Heart right ventricle (tissue), 16 donors: ENCODE results near the gene MGAT2. TPM values are rescaled to one million over a fixed set of nuclear protein-coding genes. Genes with fewer than 3 reads are reported as not detected.

ENCODE experiments used
- ATAC-seq, 8 donors: fragments of 200-7000 bp; cut with Tn5 transposase; one replicate each; pipeline ENCODE4 v1.9.1; 2020; ENCODE audit warnings: mild to moderate bottlenecking in 8 of 8, moderate library complexity in 8 of 8, moderate number of reproducible peaks in 1 of 8
- DNase-seq, 2 donors: peaks; one replicate each; pipeline ENCODE4 v3.0.0-alpha.2; 2020
- H3K27ac ChIP-seq, 10 donors: fragments of 200-600 bp; sonication (generic) in 2 of 10; one replicate each; pipeline versions ENCODE4 v1.5.0 to v1.8.0; 2020 to 2022; ENCODE audit warnings: mild to moderate bottlenecking in 3 of 10
- H3K27me3 ChIP-seq, 7 donors: fragments of 200-600 bp; one replicate each; pipeline ENCODE4 v1.8.0; 2021 to 2022; ENCODE audit warnings: mild to moderate bottlenecking in 2 of 7
- H3K36me3 ChIP-seq, 9 donors: fragments of 200-600 bp; sonication (generic) in 1 of 9; one replicate each; pipeline versions ENCODE4 v1.5.0 to v1.8.0; 2020 to 2022; ENCODE audit warnings: mild to moderate bottlenecking in 2 of 9
- H3K4me1 ChIP-seq, 9 donors: fragments of 200-600 bp; sonication (generic) in 1 of 9; one replicate each; pipeline versions ENCODE4 v1.5.0 to v1.8.0; 2020 to 2022; ENCODE audit warnings: mild to moderate bottlenecking in 4 of 9
- H3K4me3 ChIP-seq, 10 donors: fragments of 200-600 bp; sonication (generic) in 2 of 10; one replicate each; pipeline versions ENCODE4 v1.5.0 to v1.8.0; 2020 to 2022; ENCODE audit warnings: mild to moderate bottlenecking in 7 of 10, moderate library complexity in 2 of 10
- H3K9me3 ChIP-seq, 11 donors: fragments of 200-600 bp in 10 of 11; sonication (generic) in 2 of 11; one replicate each; pipeline versions ENCODE4 v1.5.0 to v1.8.0; 2013 to 2022; ENCODE audit warnings: mild to moderate bottlenecking in 2 of 11, control low read depth in 1 of 11, moderate library complexity in 1 of 11
- WGBS, 2 donors: extraction: QIAGEN DNeasy Blood & Tissue Kit; methylation state at CpG; one replicate each; pipeline ENCODE4 v1.1.7; 2013; ENCODE audit warnings: inconsistent platforms in 1 of 2; 5-methylcytosine and 5-hydroxymethylcytosine counted together
- intact Hi-C, 10 donors: fragments of 100-400 bp; cut with DNase I; formaldehyde crosslinking; loops; one replicate each; pipeline versions ENCODE4 v1.11.1 to v1.14.2; 2022
- polyA plus RNA-seq, 2 donors: library from polyadenylated mRNA; stranded (reverse); fragments of 200-250 nt; gene quantifications; one replicate each; pipeline ENCODE4 v1.2.3, GENCODE V29; 2013
- total RNA-seq, 10 donors: library from RNA; stranded (reverse); fragmentation: NEBNext Ultra II Directional in 3 of 10; extraction: Animal tissue kit (Norgen Biotek cat#: 25700) in 3 of 10; gene quantifications; one replicate each; pipeline versions ENCODE4 v1.2.1 to v1.2.4, GENCODE V29; 2021 to 2023
- TF ChIP-seq, protein P1 (sequence below), 9 donors: fragments of 200-600 bp; sonication (generic) in 2 of 9; IDR thresholded peaks; one replicate each; pipeline versions ENCODE4 v1.5.0 to v1.8.0; 2021 to 2022; ENCODE audit warnings: antibody characterized with exemption in 9 of 9, mild to moderate bottlenecking in 5 of 9, moderate library complexity in 1 of 9
- donor health status: Arrhythmogenic right ventricular cardiomyopathy.
- donor health status: ischemic (EF 13 %, LVEDD 7.1; RV severe dilation, severe dysfunction).
- donor health status: healthy with polysubstance abuse.
- donor health status: DM: no; HTN: yes; CAD: no.
- donor health status: DM: no; HTN: no; CAD: no.
- donor health status: ischemic (EF 25% LVEDD 6.9; RV normal size, moderate dysfunction).
- donor health status: ischemic (EF 25% LVEDD 5.7; RV mildly dilated, moderate dysfunction).
- donor health status: healthy.
- donor health status: DM: yes; HTN: yes; CAD: no.
- donor health status: Ischemic cardiomyopathy.
- donor health status: ischemic (EF 35%, LVEDD 5.7; RV mildly dilated, moderate dysfunction).
- donor health status: nonischemic (EF 11% LVEDD 7.7; RV severe dilation, severe dysfunction).
- donor health status: DM: yes; HTN: yes; CAD: no.
- donor health status: PGD.
- donor health status: ischemic (EF 29% LVEDD 5.4; RV normal size, mild dysfunction).
- donor health status: nonischemic (EF 23%, LVEDD 6.1; RV moderate dilation, normal function).

Gene MGAT2
- total and polyA plus RNA-seq, 12 donors: 6.1 to 23.4 (median 14.3) TPM

DNA sequence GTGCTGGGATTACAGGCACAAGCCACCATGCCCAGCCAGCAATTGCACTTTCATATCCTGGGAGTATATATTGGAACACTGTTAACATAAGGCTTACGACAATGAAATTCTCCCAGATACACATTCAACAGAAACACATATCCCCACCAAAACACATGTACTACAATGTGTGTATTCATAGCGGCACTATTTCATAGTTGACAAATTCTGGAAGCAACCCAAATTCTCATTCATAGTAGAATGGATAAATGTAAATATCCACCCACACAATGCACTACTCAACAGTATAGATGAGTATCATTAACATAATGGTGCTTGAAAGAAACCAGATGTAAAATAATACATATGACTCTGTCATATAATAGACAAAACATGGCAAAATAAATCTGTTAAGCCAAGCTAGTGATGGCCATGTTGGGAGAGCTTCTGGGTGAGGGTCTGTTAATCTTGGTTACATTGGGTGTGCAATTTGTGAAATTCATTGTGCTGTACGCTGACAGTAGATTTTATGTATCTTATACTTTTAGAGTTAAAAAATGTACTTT is 17.0 kb downstream of the MGAT2 start:
- no peaks in the 10 kb centered on the region for H3K9me3 ChIP-seq
- peaks cover 0 to 42% (median 0%) of the 10 kb centered on the region in 9 donors for H3K36me3 ChIP-seq
- TF ChIP-seq, protein P1, sequence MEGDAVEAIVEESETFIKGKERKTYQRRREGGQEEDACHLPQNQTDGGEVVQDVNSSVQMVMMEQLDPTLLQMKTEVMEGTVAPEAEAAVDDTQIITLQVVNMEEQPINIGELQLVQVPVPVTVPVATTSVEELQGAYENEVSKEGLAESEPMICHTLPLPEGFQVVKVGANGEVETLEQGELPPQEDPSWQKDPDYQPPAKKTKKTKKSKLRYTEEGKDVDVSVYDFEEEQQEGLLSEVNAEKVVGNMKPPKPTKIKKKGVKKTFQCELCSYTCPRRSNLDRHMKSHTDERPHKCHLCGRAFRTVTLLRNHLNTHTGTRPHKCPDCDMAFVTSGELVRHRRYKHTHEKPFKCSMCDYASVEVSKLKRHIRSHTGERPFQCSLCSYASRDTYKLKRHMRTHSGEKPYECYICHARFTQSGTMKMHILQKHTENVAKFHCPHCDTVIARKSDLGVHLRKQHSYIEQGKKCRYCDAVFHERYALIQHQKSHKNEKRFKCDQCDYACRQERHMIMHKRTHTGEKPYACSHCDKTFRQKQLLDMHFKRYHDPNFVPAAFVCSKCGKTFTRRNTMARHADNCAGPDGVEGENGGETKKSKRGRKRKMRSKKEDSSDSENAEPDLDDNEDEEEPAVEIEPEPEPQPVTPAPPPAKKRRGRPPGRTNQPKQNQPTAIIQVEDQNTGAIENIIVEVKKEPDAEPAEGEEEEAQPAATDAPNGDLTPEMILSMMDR (IDR thresholded peaks at IDR 0.05): no peak
- no peaks in the 10 kb centered on the region for H3K27me3 ChIP-seq
- H3K4me3 ChIP-seq: no peak overlapping the region
- H3K27ac ChIP-seq: no peak overlapping the region
- intact Hi-C loops: loop anchor here in 9 of 10 donors (5.0 to 10.0 kb wide), 8 partner anchors 47 to 227 kb away; partner anchors contain the start of genes KLHDC2 (in 3 of the 9), POLE2 (in 2 of the 9), KLHDC1 (in 1 of the 9) and NEMF (in 1 of the 9)
- H3K4me1 ChIP-seq: peaks cover 8 to 65% (median 35%) of the 10 kb centered on the region in 9 donors
- DNase-seq (no peak), ATAC-seq (no peak)
- 93 to 97% methylated on average over 3 of the region's 3 CpGs for WGBS, 2 donors

DNA sequence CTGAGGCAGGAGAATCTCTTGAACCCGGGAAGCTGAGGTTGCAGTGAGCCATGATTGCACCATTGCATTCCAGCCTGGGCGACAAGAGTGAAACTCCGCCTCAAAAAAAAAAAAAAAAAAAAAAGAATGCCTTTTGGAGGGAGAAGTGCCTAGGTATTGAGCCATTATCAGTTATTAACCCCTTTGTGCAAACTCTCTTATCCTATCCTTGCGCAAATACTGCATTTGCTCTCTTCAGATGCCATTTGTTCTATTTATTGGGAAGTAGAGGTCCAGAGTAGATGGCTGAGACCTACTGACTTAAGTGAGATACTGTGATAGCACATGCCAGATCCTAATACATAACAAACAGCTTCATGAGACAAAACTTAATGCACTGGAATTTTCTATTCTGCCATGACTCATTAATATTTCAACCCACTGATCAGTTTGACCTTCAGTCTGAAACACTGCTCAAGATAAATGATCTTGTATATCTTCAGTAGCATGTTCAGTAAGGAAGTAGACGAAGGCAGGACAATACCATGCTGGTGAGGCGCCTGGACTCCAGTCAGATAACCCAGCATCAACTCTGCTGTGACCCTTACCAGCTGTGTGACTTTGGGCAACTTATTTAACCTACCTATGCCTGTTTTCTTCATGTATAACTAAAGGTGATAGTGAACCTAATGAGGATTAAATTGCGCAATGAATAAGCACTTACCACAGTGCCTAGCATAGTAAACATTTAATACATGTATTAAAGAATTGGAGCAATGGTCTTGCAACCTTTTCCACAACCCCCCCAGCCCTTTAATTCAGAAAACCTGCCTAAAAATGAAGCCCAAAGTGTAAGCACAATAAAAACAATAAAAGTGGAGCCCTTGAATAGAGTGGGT is 20.2 kb downstream of the MGAT2 start:
- ATAC-seq (no peak), DNase-seq (no peak)
- TF ChIP-seq, protein P1 (IDR thresholded peaks at IDR 0.05): no peak
- no peak overlapping the region for H3K4me3 ChIP-seq
- H3K36me3 ChIP-seq: peaks cover 0 to 52% (median 0%) of the 10 kb centered on the region in 9 donors
- H3K4me1 ChIP-seq: peaks cover 3 to 52% (median 28%) of the 10 kb centered on the region in 9 donors
- H3K27me3 ChIP-seq: no peaks in the 10 kb centered on the region
- intact Hi-C loops: loop anchor here in 1 of 10 donors (5.0 kb wide), 1 partner anchor 127 kb away; the partner anchor contains the start of gene KLHDC2
- peak overlapping the region in 2 of 10 donors; percentile 26 to 55 for H3K27ac ChIP-seq
- 92 to 96% methylated on average over 7 of the region's 7 CpGs for WGBS, 2 donors
- no peaks in the 10 kb centered on the region for H3K9me3 ChIP-seq

DNA sequence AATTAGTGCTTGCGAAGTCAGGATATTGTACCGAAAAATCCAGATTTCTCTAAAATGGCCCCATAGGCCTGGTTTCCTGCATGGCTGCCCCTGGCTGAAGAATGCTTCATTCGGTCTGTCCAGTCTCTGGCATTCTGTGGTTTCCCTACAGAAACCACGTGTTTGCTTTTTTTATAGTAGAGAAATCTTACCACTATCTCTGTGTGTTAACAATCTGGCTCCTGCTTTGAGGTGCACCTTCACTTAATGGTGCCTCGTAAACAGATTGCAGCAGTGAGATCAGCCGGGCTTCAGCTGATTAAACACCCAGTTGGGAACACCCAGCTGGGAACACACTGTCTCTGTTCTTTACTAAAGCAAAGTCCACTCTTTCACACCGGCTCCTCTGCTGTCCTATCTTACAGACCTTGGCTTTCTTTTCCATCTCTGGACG is 21.1 kb downstream of the MGAT2 start:
- Histone ChIP-seq H3K9me3 (no peaks in the 10 kb centered on the region), H3K27ac (peak overlapping the region in 9 of 10 donors; percentile 2 to 62 (median 31)), H3K4me1 (peaks cover 0 to 43% (median 18%) of the 10 kb centered on the region in 9 donors), H3K36me3 (peaks cover 0 to 48% (median 0%) of the 10 kb centered on the region in 9 donors), H3K27me3 (no peaks in the 10 kb centered on the region), H3K4me3 (no peak overlapping the region)
- intact Hi-C loops: loop anchor here in 1 of 10 donors (5.0 kb wide), 1 partner anchor 126 kb away; the partner anchor contains the start of gene KLHDC2
- DNase-seq: no peak
- peak in 7 of 8 donors; percentile 37 to 96 (median 64) for ATAC-seq
- 56 to 61% methylated on average over 8 of the region's 8 CpGs for WGBS, 2 donors
- TF ChIP-seq, protein P1 (IDR thresholded peaks at IDR 0.05): no peak

DNA sequence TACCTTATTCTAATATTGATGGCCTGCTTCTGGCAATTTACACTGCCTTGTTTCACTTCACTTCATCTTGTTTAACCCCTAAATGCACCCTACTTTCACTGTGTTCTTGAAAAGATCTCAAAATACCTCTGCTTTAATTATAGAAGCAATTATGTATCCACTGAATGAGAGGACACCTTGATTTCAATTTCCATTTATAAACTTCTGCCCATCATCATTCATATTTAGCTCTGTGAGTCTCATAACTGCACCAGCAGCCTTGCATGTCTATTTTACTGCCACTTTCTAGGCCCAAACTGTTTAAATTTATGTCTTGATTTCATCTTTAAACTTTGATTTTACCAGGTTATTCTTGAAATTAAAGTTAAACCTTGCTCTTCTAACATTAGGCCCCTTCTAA is 21.6 kb downstream of the MGAT2 start:
- DNase-seq: no peak
- Histone ChIP-seq H3K27me3 (no peaks in the 10 kb centered on the region), H3K4me3 (no peak overlapping the region), H3K27ac (peak overlapping the region in 9 of 10 donors; percentile 2 to 62 (median 31)), H3K36me3 (peaks cover 0 to 44% (median 0%) of the 10 kb centered on the region in 9 donors), H3K4me1 (peaks cover 0 to 39% (median 17%) of the 10 kb centered on the region in 9 donors), H3K9me3 (no peaks in the 10 kb centered on the region)
- intact Hi-C loops: loop anchor here in 1 of 10 donors (5.0 kb wide), 1 partner anchor 125 kb away; the partner anchor contains the start of gene KLHDC2
- ATAC-seq: peak in 5 of 8 donors; percentile 36 to 69 (median 46)
- TF ChIP-seq, protein P1 (IDR thresholded peaks at IDR 0.05): no peak
